HepG2 (cell line): Measurements from ENCODE around the gene TSHZ1. TPM values are rescaled to one million over a fixed set of nuclear protein-coding genes. Genes with fewer than 3 reads are reported as not detected.
A peak's percentile ranks its signal among the peaks of the same experiment; 100 is the strongest.

Experiments used
- ATAC-seq: fragments of 200-7000 bp; cut with Tn5 transposase; 3 replicates; pipeline ENCODE4 v1.9.1; 2020; ENCODE audit warnings: mild to moderate bottlenecking, moderate library complexity
- BruUV-seq: library from RNA; stranded (reverse); fragments of 400-500 nt; replicated peaks from 2 replicates; lab custom pipeline; 2021; lab: Mats Ljungman, UMichigan
- CTCF ChIA-PET: fragments of 300-600 bp; formaldehyde crosslinking; extraction: SDS; loops from one replicate; lab custom pipeline; 2021; ENCODE audit warnings: low total read pairs, inconsistent platforms, low intra/inter-chr PET ratio; lab: Yijun Ruan, JAX
- POLR2A ChIA-PET: fragments of 350-600 bp; sonication (Branson Sonifier 250); formaldehyde crosslinking; loops from one replicate; lab custom pipeline; 2020; ENCODE audit warnings: antibody characterized with exemption, inconsistent platforms; lab: Yijun Ruan, JAX
- DNase-seq: peaks from one replicate; pipeline ENCODE4 v3.0.0-alpha.2; 2015; ENCODE audit warnings: low spot score
- FAIRE-seq: peaks from 3 replicates; lab custom pipeline; 2011; peaks lifted over from hg19 to GRCh38; lab: Jason Lieb, UNC
- H2AFZ ChIP-seq: one replicate; pipeline ENCODE4 v1.6.1; 2011; ENCODE audit warnings: low read length, inconsistent platforms
- H3K27ac ChIP-seq: fragments of 300-600 bp; 3 replicates; pipeline ENCODE4 v1.8.0; 2011; ENCODE audit warnings: mixed run types, mild to moderate bottlenecking, mixed read lengths, low read length, inconsistent platforms; ENCODE audit not compliant: insufficient read depth; ENCODE audit errors: extremely low read length
- H3K27me3 ChIP-seq, 2 experiments: fragments of 200-600 bp in 1 of 2; 2 replicates in 1 of 2; 3 replicates in 1 of 2; pipeline versions ENCODE4 v1.6.0 to v1.8.0; 2011; ENCODE audit warnings: low read length in 2 of 2, mild to moderate bottlenecking in 2 of 2, moderate library complexity in 2 of 2, inconsistent platforms in 1 of 2; ENCODE audit not compliant: insufficient read depth in 2 of 2, control insufficient read depth in 1 of 2
- H3K36me3 ChIP-seq, 2 experiments: fragments of 200-600 bp in 1 of 2; replicated peaks in 1 of 2; 2 replicates in 1 of 2; 3 replicates in 1 of 2; pipeline versions ENCODE4 v1.5.1 to v1.8.0; 2011; ENCODE audit warnings: low read length in 2 of 2, inconsistent platforms in 1 of 2; ENCODE audit not compliant: insufficient read depth in 2 of 2, control insufficient read depth in 1 of 2
- H3K4me1 ChIP-seq: 2 replicates; pipeline ENCODE4 v1.5.1; 2012; ENCODE audit warnings: low read length, inconsistent platforms; ENCODE audit not compliant: insufficient read depth
- H3K4me2 ChIP-seq: 2 replicates; pipeline ENCODE4 v1.6.0; 2011; ENCODE audit warnings: low read depth, low read length, inconsistent platforms
- H3K4me3 ChIP-seq, 3 experiments: fragments of 200-600 bp in 1 of 3; sonication (generic), shearing (Covaris generic) in 1 of 3; replicated peaks in 1 of 3; 2 replicates each; pipeline ENCODE4 v1.5.1; 2011 to 2016; ENCODE audit warnings: low read length in 3 of 3, inconsistent platforms in 2 of 3, low read depth in 2 of 3, mild to moderate bottlenecking in 2 of 3, control low read depth in 1 of 3, mixed read lengths in 1 of 3; ENCODE audit not compliant: insufficient read depth in 1 of 3
- H3K79me2 ChIP-seq: one replicate; pipeline ENCODE4 v1.6.1; 2011; ENCODE audit warnings: low read length, inconsistent platforms; ENCODE audit not compliant: insufficient read depth
- H3K9ac ChIP-seq: 2 replicates; pipeline ENCODE4 v1.6.0; 2011; ENCODE audit warnings: mild to moderate bottlenecking, low read depth, low read length, inconsistent platforms; ENCODE audit not compliant: insufficient read depth
- H3K9me3 ChIP-seq: 2 replicates; pipeline ENCODE4 v1.5.1; 2012; ENCODE audit warnings: mild to moderate bottlenecking, low read length
- H4K20me1 ChIP-seq: 2 replicates; pipeline ENCODE4 v1.6.0; 2011; ENCODE audit warnings: inconsistent platforms, mild to moderate bottlenecking, low read length, moderate library complexity; ENCODE audit not compliant: insufficient read depth
- HHEX ChIP-seq: IDR thresholded peaks from 2 replicates; pipeline ENCODE4 v1.6.1; 2016; ENCODE audit warnings: control low read depth
- KDM5A ChIP-seq: fragments of 200-600 bp; sonication (generic); IDR thresholded peaks from 2 replicates; pipeline ENCODE4 v1.7.0; 2018; ENCODE audit warnings: antibody characterized with exemption, mild to moderate bottlenecking, low read length, borderline replicate concordance
- MAFG ChIP-seq: sonication (generic); formaldehyde crosslinking; IDR thresholded peaks from 2 replicates; pipeline ENCODE4 v1.5.1; 2020; ENCODE audit warnings: mild to moderate bottlenecking, missing genetic modification reagents
- PRPF4 ChIP-seq: fragments of 200-400 bp; formaldehyde crosslinking; IDR thresholded peaks from 2 replicates; pipeline ENCODE4 v1.6.1; 2016; ENCODE audit warnings: low read length, low read depth; ENCODE audit not compliant: poor library complexity, severe bottlenecking
- RCOR2 ChIP-seq: IDR thresholded peaks from 2 replicates; pipeline ENCODE4 v1.6.1; 2016; ENCODE audit warnings: missing biosample characterization, missing genetic modification reagents
- ZNF160 ChIP-seq: sonication (generic); formaldehyde crosslinking; IDR thresholded peaks from 2 replicates; pipeline ENCODE4 v1.8.0; 2022; ENCODE audit warnings: mild to moderate bottlenecking, inconsistent platforms, missing genetic modification reagents
- ZNF569 ChIP-seq: sonication (generic); formaldehyde crosslinking; IDR thresholded peaks from 2 replicates; pipeline ENCODE4 v1.5.0; 2020; ENCODE audit warnings: mild to moderate bottlenecking, missing genetic modification reagents, moderate library complexity, borderline replicate concordance
- ZSCAN31 ChIP-seq: sonication (generic); formaldehyde crosslinking; IDR thresholded peaks from 2 replicates; pipeline ENCODE4 v1.5.0; 2020; ENCODE audit warnings: low read depth, mild to moderate bottlenecking, missing genetic modification reagents
- WGBS: methylation state at CpG from one replicate; pipeline ENCODE4 v1.1.6; 2017; ENCODE audit warnings: low lambda C conversion rate; 5-methylcytosine and 5-hydroxymethylcytosine counted together
- in situ Hi-C: cut with HindIII; loops from 2 replicates; pipeline ENCODE4 v1.10.0; 2017; ENCODE audit warnings: low pct_unique_long_range_greater_than_20kb; ENCODE audit not compliant: extremely low pct_ligation_motif_present
- intact Hi-C: fragments of 100-400 bp; cut with micrococcal nuclease; formaldehyde crosslinking; loops from one replicate; pipeline ENCODE4 v1.10.0; 2022; ENCODE audit not compliant: unreplicated experiment
- polyA plus RNA-seq, 8 experiments: library from polyadenylated mRNA; depleted of rRNA in 3 of 8; stranded (reverse) in 7 of 8; unstranded in 1 of 8; fragments of >200 nt; fragmentation: Illumina TruSeq in 4 of 8; extraction: Trizol in 4 of 8; gene quantifications; 2 replicates each; pipeline versions ENCODE4 v1.2.1 to v1.2.3, GENCODE V29; 2011 to 2016; ENCODE audit warnings: low read depth in 4 of 8, missing spikeins in 1 of 8, mixed read lengths in 1 of 8; ENCODE audit not compliant: insufficient read depth in 1 of 8
- total RNA-seq, 5 experiments: library from RNA; depleted of rRNA; stranded (reverse); fragments of >200 nt; fragmentation: Illumina TruSeq; extraction: Trizol; gene quantifications; 2 replicates each; pipeline ENCODE4 v1.2.3, GENCODE V29; 2016; ENCODE audit warnings: low read depth in 1 of 5
- TF ChIP-seq, protein P1 (sequence below): sonication (generic); formaldehyde crosslinking; IDR thresholded peaks from 2 replicates; pipeline ENCODE4 v1.5.0; 2020; ENCODE audit warnings: mild to moderate bottlenecking, missing genetic modification reagents
- TF ChIP-seq, protein P2 (sequence below): sonication (generic); formaldehyde crosslinking; IDR thresholded peaks from 2 replicates; pipeline ENCODE4 v1.9.0; 2022; ENCODE audit warnings: low read depth, missing genetic modification reagents
- TF ChIP-seq, protein P3 (sequence below), 2 experiments: sonication (generic) in 1 of 2; formaldehyde crosslinking in 1 of 2; IDR thresholded peaks; 2 replicates each; pipeline versions ENCODE4 v1.4.0 to v1.6.1; 2018 to 2020; ENCODE audit warnings: missing genetic modification reagents in 2 of 2, borderline replicate concordance in 1 of 2, low read depth in 1 of 2, mild to moderate bottlenecking in 1 of 2, missing biosample characterization in 1 of 2
- TF ChIP-seq, protein P4 (sequence below): sonication (generic); formaldehyde crosslinking; IDR thresholded peaks from 2 replicates; pipeline ENCODE4 v1.5.0; 2020; ENCODE audit warnings: missing genetic modification reagents
- TF ChIP-seq, protein P5 (sequence below): sonication (generic); formaldehyde crosslinking; IDR thresholded peaks from 2 replicates; pipeline ENCODE4 v1.8.0; 2022; ENCODE audit warnings: missing genetic modification reagents, low read depth, mild to moderate bottlenecking, borderline replicate concordance

TSHZ1 gene
- total and polyA plus RNA-seq, 2 of the 13 experiments (the other 11 are each of a cell fraction or from before 2014, with no cell fraction given): 2.5 to 2.7 TPM

DNA sequence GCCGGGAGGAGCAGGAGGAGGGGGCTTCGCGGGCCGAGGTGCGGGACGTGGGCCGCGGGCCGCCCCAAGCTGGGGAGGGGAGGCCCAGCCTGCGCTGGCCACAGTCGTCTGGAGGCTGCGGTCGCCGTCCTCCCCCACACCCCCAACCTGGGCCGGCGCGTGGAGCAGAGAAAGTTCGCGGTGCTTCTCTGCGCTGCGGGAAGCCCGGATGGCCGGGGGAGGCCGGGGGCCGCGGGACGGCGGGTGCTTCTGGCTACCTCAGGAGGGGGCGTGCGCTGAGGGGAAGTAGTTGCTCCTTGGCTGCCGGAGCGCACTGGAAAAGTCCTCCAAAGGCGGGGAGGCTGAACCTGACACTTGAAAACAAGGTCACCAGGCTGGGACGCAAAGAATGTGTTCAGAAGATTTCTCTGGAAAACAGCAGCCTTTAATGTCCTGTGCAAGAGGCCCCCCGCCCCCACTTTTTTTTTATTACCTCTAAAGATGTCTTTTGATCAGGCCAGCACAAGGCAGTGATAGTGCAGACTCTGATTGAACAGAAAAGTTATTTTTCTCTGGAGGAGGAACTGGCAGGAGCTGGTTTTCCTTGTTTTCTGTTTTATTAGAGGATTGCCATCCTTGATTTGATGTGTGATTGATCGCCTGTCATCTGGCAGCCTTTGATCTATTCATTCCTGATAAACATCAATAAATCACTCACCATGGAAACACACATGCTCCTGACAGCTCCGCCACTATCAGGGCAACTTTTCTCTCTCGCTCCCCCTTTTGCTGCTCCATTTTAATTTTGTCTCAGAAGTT lies 1.6 kb downstream of the TSHZ1 start (continued):
- TF ChIP-seq, protein P1, sequence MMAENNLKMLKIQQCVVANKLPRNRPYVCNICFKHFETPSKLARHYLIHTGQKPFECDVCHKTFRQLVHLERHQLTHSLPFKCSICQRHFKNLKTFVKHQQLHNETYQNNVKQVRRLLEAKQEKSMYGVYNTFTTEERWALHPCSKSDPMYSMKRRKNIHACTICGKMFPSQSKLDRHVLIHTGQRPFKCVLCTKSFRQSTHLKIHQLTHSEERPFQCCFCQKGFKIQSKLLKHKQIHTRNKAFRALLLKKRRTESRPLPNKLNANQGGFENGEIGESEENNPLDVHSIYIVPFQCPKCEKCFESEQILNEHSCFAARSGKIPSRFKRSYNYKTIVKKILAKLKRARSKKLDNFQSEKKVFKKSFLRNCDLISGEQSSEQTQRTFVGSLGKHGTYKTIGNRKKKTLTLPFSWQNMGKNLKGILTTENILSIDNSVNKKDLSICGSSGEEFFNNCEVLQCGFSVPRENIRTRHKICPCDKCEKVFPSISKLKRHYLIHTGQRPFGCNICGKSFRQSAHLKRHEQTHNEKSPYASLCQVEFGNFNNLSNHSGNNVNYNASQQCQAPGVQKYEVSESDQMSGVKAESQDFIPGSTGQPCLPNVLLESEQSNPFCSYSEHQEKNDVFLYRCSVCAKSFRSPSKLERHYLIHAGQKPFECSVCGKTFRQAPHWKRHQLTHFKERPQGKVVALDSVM (CRISPR knock-in tag): no peak

DNA sequence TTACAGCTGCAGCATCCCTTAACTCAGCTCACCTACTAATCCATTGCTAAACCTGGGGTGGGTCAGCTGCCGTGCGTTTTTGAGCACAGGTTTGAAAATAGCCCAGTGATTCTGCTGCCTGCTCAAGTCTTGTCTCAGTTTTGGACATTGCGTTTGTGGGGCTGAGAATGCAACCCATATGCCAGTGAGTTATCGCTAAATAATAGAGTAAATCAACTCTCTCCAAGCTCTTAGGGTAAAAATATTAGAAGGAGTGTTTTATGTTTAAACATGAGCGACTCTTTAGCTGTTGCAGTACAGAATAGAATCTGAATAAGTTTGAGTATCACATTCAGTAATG lies 2.1 kb downstream of the TSHZ1 start:
- Histone ChIP-seq H4K20me1 (peaks cover 4% of the 10 kb centered on the region; the same call in 1 of the 2 replicates), H3K79me2 (peaks cover 23% of the 10 kb centered on the region), H2AFZ (no peak overlapping the region), H3K4me2 (peak overlapping the region; percentile 79), H3K4me3 (peak overlapping the region in 2 of 3 experiments; percentile 65 to 80; a peak in 4 of 6 replicates), H3K4me1 (peaks cover 54% of the 10 kb centered on the region), H3K27me3 (no peaks in the 10 kb centered on the region; a peak in 2 of 5 replicates), H3K27ac (peak overlapping the region; percentile 46), H3K9me3 (no peaks in the 10 kb centered on the region), H3K36me3 (no peaks in the 10 kb centered on the region), H3K9ac (no peak overlapping the region; the same call in 1 of the 2 replicates)
- no TSS peak for BruUV-seq
- ATAC-seq (no peak), FAIRE-seq (no peak), DNase-seq (no peak)
- in situ Hi-C loops: loop anchor here (25.0 kb wide), 1 partner anchor 925 kb away; the partner anchor contains the start of gene CYB5A
- intact Hi-C loops: loop anchor here (5.0 kb wide), 2 partner anchors 80 to 615 kb away; partner anchors contain the start of gene ZNF407
- 70% methylated on average over 5 of the region's 5 CpGs for WGBS
- ChIA-PET POLR2A (no interaction called here), CTCF (no interaction called here)
- TF ChIP-seq, protein P2, sequence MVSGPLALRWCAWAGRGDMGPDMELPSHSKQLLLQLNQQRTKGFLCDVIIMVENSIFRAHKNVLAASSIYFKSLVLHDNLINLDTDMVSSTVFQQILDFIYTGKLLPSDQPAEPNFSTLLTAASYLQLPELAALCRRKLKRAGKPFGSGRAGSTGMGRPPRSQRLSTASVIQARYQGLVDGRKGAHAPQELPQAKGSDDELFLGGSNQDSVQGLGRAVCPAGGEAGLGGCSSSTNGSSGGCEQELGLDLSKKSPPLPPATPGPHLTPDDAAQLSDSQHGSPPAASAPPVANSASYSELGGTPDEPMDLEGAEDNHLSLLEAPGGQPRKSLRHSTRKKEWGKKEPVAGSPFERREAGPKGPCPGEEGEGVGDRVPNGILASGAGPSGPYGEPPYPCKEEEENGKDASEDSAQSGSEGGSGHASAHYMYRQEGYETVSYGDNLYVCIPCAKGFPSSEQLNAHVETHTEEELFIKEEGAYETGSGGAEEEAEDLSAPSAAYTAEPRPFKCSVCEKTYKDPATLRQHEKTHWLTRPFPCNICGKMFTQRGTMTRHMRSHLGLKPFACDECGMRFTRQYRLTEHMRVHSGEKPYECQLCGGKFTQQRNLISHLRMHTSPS (CRISPR knock-in tag): no peak
- no peak for TF ChIP-seq MAFG
- TF ChIP-seq ZNF569: no peak
- no peak for TF ChIP-seq HHEX (CRISPR knock-in tag)
- TF ChIP-seq RCOR2 (CRISPR knock-in tag): no peak
- TF ChIP-seq, protein P3, sequence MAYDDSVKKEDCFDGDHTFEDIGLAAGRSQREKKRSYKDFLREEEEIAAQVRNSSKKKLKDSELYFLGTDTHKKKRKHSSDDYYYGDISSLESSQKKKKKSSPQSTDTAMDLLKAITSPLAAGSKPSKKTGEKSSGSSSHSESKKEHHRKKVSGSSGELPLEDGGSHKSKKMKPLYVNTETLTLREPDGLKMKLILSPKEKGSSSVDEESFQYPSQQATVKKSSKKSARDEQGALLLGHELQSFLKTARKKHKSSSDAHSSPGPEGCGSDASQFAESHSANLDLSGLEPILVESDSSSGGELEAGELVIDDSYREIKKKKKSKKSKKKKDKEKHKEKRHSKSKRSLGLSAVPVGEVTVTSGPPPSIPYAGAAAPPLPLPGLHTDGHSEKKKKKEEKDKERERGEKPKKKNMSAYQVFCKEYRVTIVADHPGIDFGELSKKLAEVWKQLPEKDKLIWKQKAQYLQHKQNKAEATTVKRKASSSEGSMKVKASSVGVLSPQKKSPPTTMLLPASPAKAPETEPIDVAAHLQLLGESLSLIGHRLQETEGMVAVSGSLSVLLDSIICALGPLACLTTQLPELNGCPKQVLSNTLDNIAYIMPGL (CRISPR knock-in tag; IDR thresholded peaks at IDR 0.05; ENCODE audit: borderline replicate concordance in 1 of 2, low read depth in 1 of 2): no peak
- TF ChIP-seq ZNF160: no peak
- TF ChIP-seq, protein P4, sequence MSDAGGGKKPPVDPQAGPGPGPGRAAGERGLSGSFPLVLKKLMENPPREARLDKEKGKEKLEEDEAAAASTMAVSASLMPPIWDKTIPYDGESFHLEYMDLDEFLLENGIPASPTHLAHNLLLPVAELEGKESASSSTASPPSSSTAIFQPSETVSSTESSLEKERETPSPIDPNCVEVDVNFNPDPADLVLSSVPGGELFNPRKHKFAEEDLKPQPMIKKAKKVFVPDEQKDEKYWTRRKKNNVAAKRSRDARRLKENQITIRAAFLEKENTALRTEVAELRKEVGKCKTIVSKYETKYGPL: no peak
- TF ChIP-seq ZSCAN31: no peak
- TF ChIP-seq PRPF4: no peak
- TF ChIP-seq KDM5A: no peak
- TF ChIP-seq, protein P5, sequence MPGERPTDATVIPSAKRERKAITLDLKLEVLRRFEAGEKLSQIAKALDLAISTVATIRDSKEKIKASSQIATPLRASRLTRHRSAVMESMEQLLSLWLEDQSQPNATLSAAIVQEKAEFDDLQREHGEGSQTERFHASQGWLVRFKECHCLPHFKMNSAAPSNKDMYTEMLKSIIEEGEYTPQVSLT (CRISPR knock-in tag): no peak
